Mesenchymal stem cell (in vitro differentiated cells and primary cell): ENCODE results near the gene GNG7.

ENCODE experiments used
- DNase-seq: peaks from one replicate; pipeline ENCODE4 v3.0.0-alpha.2; 2013
- H2AFZ ChIP-seq: one replicate; pipeline ENCODE4 v1.6.1; 2013; ENCODE audit warnings: low read depth, mild to moderate bottlenecking, control low read depth, inconsistent platforms, low read length, moderate library complexity
- H2AK5ac ChIP-seq: 2 replicates; pipeline ENCODE4 v1.6.1; 2013; ENCODE audit warnings: low read length, moderate library complexity, mild to moderate bottlenecking, inconsistent platforms; ENCODE audit not compliant: severe bottlenecking
- H2BK120ac ChIP-seq: one replicate; pipeline ENCODE4 v1.6.1; 2013; ENCODE audit warnings: low read depth, mild to moderate bottlenecking, inconsistent platforms, low read length, moderate library complexity
- H2BK12ac ChIP-seq, 2 experiments: one replicate each; pipeline ENCODE4 v1.6.1; 2013; ENCODE audit warnings: inconsistent platforms in 2 of 2, low read length in 2 of 2, mild to moderate bottlenecking in 2 of 2, moderate library complexity in 2 of 2, control low read depth in 1 of 2
- H2BK15ac ChIP-seq: one replicate; pipeline ENCODE4 v1.6.1; 2013; ENCODE audit warnings: mild to moderate bottlenecking, low read depth, inconsistent platforms; ENCODE audit not compliant: poor library complexity, severe bottlenecking
- H2BK5ac ChIP-seq: 2 replicates; pipeline ENCODE4 v1.6.1; 2013; ENCODE audit warnings: low read depth, mild to moderate bottlenecking, low read length, control low read depth, inconsistent platforms; ENCODE audit not compliant: poor library complexity, severe bottlenecking
- H3K14ac ChIP-seq, 2 experiments: one replicate each; pipeline ENCODE4 v1.6.1; 2013; ENCODE audit warnings: inconsistent platforms in 2 of 2, low read length in 2 of 2, control low read depth in 1 of 2, mild to moderate bottlenecking in 1 of 2, moderate library complexity in 1 of 2
- H3K18ac ChIP-seq, 2 experiments: one replicate each; pipeline ENCODE4 v1.6.1; 2013; ENCODE audit warnings: inconsistent platforms in 2 of 2, low read length in 2 of 2, control low read depth in 1 of 2, low read depth in 1 of 2, mild to moderate bottlenecking in 1 of 2
- H3K23ac ChIP-seq, 2 experiments: one replicate each; pipeline ENCODE4 v1.6.1; 2013; ENCODE audit warnings: inconsistent platforms in 2 of 2, low read length in 2 of 2, mild to moderate bottlenecking in 2 of 2, moderate library complexity in 2 of 2, control low read depth in 1 of 2
- H3K27ac ChIP-seq: 2 replicates; pipeline ENCODE4 v1.5.1; 2013; ENCODE audit warnings: mild to moderate bottlenecking, moderate library complexity, low read length, control low read depth, inconsistent platforms; ENCODE audit not compliant: poor library complexity, severe bottlenecking
- H3K27me3 ChIP-seq, 2 experiments: 2 replicates each; pipeline versions ENCODE4 v1.6.1 to v1.7.0; 2013; ENCODE audit warnings: low read length in 2 of 2, mild to moderate bottlenecking in 2 of 2, moderate library complexity in 2 of 2, control low read depth in 1 of 2, inconsistent platforms in 1 of 2; ENCODE audit not compliant: control insufficient read depth in 1 of 2, insufficient read depth in 1 of 2
- H3K36me3 ChIP-seq, 2 experiments: 2 replicates each; pipeline versions ENCODE4 v1.6.1 to v1.7.0; 2013; ENCODE audit warnings: low read length in 2 of 2, control low read depth in 1 of 2, inconsistent platforms in 1 of 2, low read depth in 1 of 2, mild to moderate bottlenecking in 1 of 2; ENCODE audit not compliant: insufficient read depth in 2 of 2, control insufficient read depth in 1 of 2
- H3K4ac ChIP-seq, 2 experiments: one replicate each; pipeline ENCODE4 v1.6.1; 2013; ENCODE audit warnings: inconsistent platforms in 2 of 2, low read length in 2 of 2, mild to moderate bottlenecking in 2 of 2, moderate library complexity in 2 of 2, control low read depth in 1 of 2, low read depth in 1 of 2
- H3K4me1 ChIP-seq: 2 replicates; pipeline ENCODE4 v1.6.1; 2013; ENCODE audit warnings: low read depth, low read length, control low read depth; ENCODE audit not compliant: control insufficient read depth, insufficient read depth
- H3K4me2 ChIP-seq: 2 replicates; pipeline ENCODE4 v1.6.1; 2013; ENCODE audit warnings: low read length, mild to moderate bottlenecking, inconsistent platforms; ENCODE audit not compliant: poor library complexity, severe bottlenecking
- H3K4me3 ChIP-seq, 2 experiments: 2 replicates each; pipeline versions ENCODE4 v1.5.1 to v1.7.0; 2013; ENCODE audit warnings: low read length in 2 of 2, mild to moderate bottlenecking in 2 of 2, control low read depth in 1 of 2, low read depth in 1 of 2; ENCODE audit not compliant: insufficient read depth in 1 of 2
- H3K79me1 ChIP-seq: replicated peaks from 2 replicates; pipeline ENCODE4 v1.6.1; 2013; ENCODE audit warnings: mild to moderate bottlenecking, control low read depth, low read length, inconsistent platforms; ENCODE audit not compliant: poor library complexity, severe bottlenecking
- H3K9ac ChIP-seq: 2 replicates; pipeline ENCODE4 v1.7.0; 2013; ENCODE audit warnings: mild to moderate bottlenecking, low read length, moderate library complexity
- H3K9me3 ChIP-seq: 2 replicates; pipeline ENCODE4 v1.7.0; 2013; ENCODE audit warnings: mild to moderate bottlenecking, low read length; ENCODE audit not compliant: control insufficient read depth
- H4K8ac ChIP-seq: one replicate; pipeline ENCODE4 v1.6.1; 2013; ENCODE audit warnings: inconsistent platforms, mild to moderate bottlenecking, low read length, moderate library complexity
- H4K91ac ChIP-seq: one replicate; pipeline ENCODE4 v1.6.1; 2013; ENCODE audit warnings: mild to moderate bottlenecking, low read length, inconsistent platforms
- WGBS: methylation state at CpG from one replicate; pipeline ENCODE4 v1.1.7; 2013; ENCODE audit warnings: mixed read lengths; 5-methylcytosine and 5-hydroxymethylcytosine counted together

The GNG7 gene

DNA sequence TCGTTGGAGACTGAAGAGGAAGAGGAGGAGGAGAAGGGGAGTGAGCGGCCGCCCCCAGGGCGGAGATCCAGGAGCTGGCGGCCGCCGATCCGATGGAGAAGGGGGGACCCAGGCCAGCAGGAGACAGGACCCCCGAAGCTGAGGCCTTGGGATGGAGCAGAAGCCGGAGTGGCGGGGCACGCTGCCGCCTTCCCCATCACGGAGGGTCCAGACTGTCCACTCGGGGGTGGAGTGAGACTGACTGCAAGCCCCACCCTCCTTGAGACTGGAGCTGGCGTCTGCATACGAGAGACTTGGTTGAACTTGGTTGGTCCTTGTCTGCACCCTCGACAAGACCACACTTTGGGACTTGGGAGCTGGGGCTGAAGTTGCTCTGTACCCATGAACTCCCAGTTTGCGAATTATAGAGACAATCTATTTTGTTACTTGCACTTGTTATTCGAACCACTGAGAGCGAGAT, 224.7 kb downstream of the GNG7 start:
- Histone ChIP-seq H3K27ac (peak overlapping the region; percentile 95), H3K9ac (peak overlapping the region; percentile 92)
- WGBS = 3% methylated on average over 18 of the region's 21 CpGs

GRCh38 chr19:2477141-2477710, 225.3 kb downstream of the GNG7 start:
- no peak overlapping the region for H2AK5ac ChIP-seq
- WGBS = under 1% methylated on average over 27 of the region's 27 CpGs
- peak overlapping the region; percentile 80 to 99 for H3K4me3 ChIP-seq
- H2BK120ac ChIP-seq = no peak overlapping the region
- no peak overlapping the region for H2BK5ac ChIP-seq
- peak overlapping the region; percentile 95 for H3K27ac ChIP-seq
- H3K36me3 ChIP-seq = peaks cover 4 to 18% of the 10 kb centered on the region in 2 experiments
- peak overlapping the region in 1 of 2 experiments; percentile 88 for H3K14ac ChIP-seq
- no peak overlapping the region for H4K8ac ChIP-seq
- DNase-seq = peak; percentile 47
- H3K4me2 ChIP-seq = peak overlapping the region; percentile 86
- peak overlapping the region; percentile 92 for H3K9ac ChIP-seq
- peak overlapping the region in 1 of 2 experiments; percentile 2 for H3K23ac ChIP-seq
- H4K91ac ChIP-seq = no peak overlapping the region
- H2AFZ ChIP-seq = no peak overlapping the region
- no peaks in the 10 kb centered on the region for H3K27me3 ChIP-seq
- peaks cover 2% of the 10 kb centered on the region for H3K79me1 ChIP-seq
- peak overlapping the region; percentile 88 to 97 for H3K18ac ChIP-seq
- peak overlapping the region in 1 of 2 experiments; percentile 6 for H3K4ac ChIP-seq
- no peaks in the 10 kb centered on the region for H3K9me3 ChIP-seq
- H3K4me1 ChIP-seq = peaks cover 21% of the 10 kb centered on the region
- no peak overlapping the region for H2BK15ac ChIP-seq
- H2BK12ac ChIP-seq = peak overlapping the region in 1 of 2 experiments; percentile 5

More for the DNA sequence above, 224.7 kb downstream of the GNG7 start:
- no peaks in the 10 kb centered on the region for H3K27me3 ChIP-seq
- H2BK120ac ChIP-seq = no peak overlapping the region
- H3K4ac ChIP-seq = peak overlapping the region in 1 of 2 experiments; percentile 77
- no peak overlapping the region for H2AK5ac ChIP-seq
- H3K36me3 ChIP-seq = peaks cover 4 to 18% of the 10 kb centered on the region in 2 experiments
- no peak overlapping the region for H4K8ac ChIP-seq
- H3K79me1 ChIP-seq = peaks cover 2% of the 10 kb centered on the region
- H3K4me3 ChIP-seq = peak overlapping the region; percentile 80 to 99
- H4K91ac ChIP-seq = no peak overlapping the region
- H2BK12ac ChIP-seq = peak overlapping the region in 1 of 2 experiments; percentile 77
- peak; percentile 68 for DNase-seq
- peak overlapping the region in 1 of 2 experiments; percentile 69 for H3K14ac ChIP-seq
- H3K9me3 ChIP-seq = no peaks in the 10 kb centered on the region
- no peak overlapping the region for H3K23ac ChIP-seq
- H3K18ac ChIP-seq = peak overlapping the region in 1 of 2 experiments; percentile 84
- no peak overlapping the region for H2BK5ac ChIP-seq
- H2AFZ ChIP-seq = no peak overlapping the region
- no peak overlapping the region for H2BK15ac ChIP-seq
- H3K4me2 ChIP-seq = peak overlapping the region; percentile 86
- peaks cover 21% of the 10 kb centered on the region for H3K4me1 ChIP-seq

- under 1% methylated on average over 32 of the region's 42 CpGs for WGBS
These were observed 225.9 kb downstream of the GNG7 start for GRCh38 chr19:2476451-2477140.

More at GRCh38 chr19:2476451-2477140, 225.9 kb downstream of the GNG7 start:
- DNase-seq = peak; percentile 80
- Histone ChIP-seq H3K18ac (peak overlapping the region; percentile 88 to 97), H3K27ac (peak overlapping the region; percentile 95), H3K4me1 (peaks cover 21% of the 10 kb centered on the region), H3K4ac (peak overlapping the region; percentile 48 to 65), H3K9me3 (no peaks in the 10 kb centered on the region), H4K91ac (peak overlapping the region; percentile 67), H2BK5ac (peak overlapping the region; percentile 90), H3K9ac (peak overlapping the region; percentile 92), H4K8ac (peak overlapping the region; percentile 52), H2AK5ac (no peak overlapping the region), H2BK15ac (peak overlapping the region; percentile 74), H2AFZ (no peak overlapping the region), H3K4me3 (peak overlapping the region; percentile 80 to 99), H3K79me1 (peaks cover 2% of the 10 kb centered on the region), H3K23ac (peak overlapping the region; percentile 9 to 79), H3K4me2 (peak overlapping the region; percentile 86), H2BK12ac (peak overlapping the region; percentile 5 to 34), H3K36me3 (peaks cover 4 to 18% of the 10 kb centered on the region in 2 experiments), H3K27me3 (no peaks in the 10 kb centered on the region), H2BK120ac (peak overlapping the region; percentile 40), H3K14ac (peak overlapping the region; percentile 18 to 96)
